Smooth muscle cell (in vitro differentiated cells): ENCODE measurements around the gene KCTD5. TPM values are rescaled to one million over a fixed set of nuclear protein-coding genes. Genes with fewer than 3 reads are reported as not detected.

Experiments used
- DNase-seq: peaks from one replicate; lab custom pipeline; 2025; ENCODE audit not compliant: unreplicated experiment; lab: John Stamatoyannopoulos, UW
- H2AFZ ChIP-seq: fragments of 200-600 bp; sonication (generic); 2 replicates; pipeline ENCODE4 v1.6.0; 2016; ENCODE audit warnings: antibody characterized with exemption, low read depth, mild to moderate bottlenecking
- H3F3A ChIP-seq: fragments of 200-600 bp; sonication (generic); 2 replicates; pipeline ENCODE4 v1.6.0; 2017; ENCODE audit warnings: antibody characterized with exemption, low read depth
- H3K27ac ChIP-seq: fragments of 200-600 bp; sonication (generic); 2 replicates; pipeline ENCODE4 v1.5.1; 2016; ENCODE audit warnings: low read depth, mild to moderate bottlenecking
- H3K27me3 ChIP-seq: fragments of 200-600 bp; sonication (generic); 2 replicates; pipeline ENCODE4 v1.6.1; 2016; ENCODE audit warnings: low read depth, mild to moderate bottlenecking
- H3K36me3 ChIP-seq: fragments of 200-600 bp; sonication (generic); 2 replicates; pipeline ENCODE4 v1.5.1; 2016; ENCODE audit warnings: low read depth
- H3K4me1 ChIP-seq: fragments of 200-600 bp; sonication (generic); 2 replicates; pipeline ENCODE4 v1.5.1; 2016; ENCODE audit warnings: low read depth
- H3K4me2 ChIP-seq: fragments of 200-600 bp; sonication (generic); 2 replicates; pipeline ENCODE4 v1.6.0; 2016; ENCODE audit warnings: mild to moderate bottlenecking
- H3K4me3 ChIP-seq: fragments of 200-600 bp; sonication (generic); 2 replicates; pipeline ENCODE4 v1.5.1; 2016; ENCODE audit warnings: mild to moderate bottlenecking
- H3K79me2 ChIP-seq: fragments of 200-600 bp; sonication (generic); 2 replicates; pipeline ENCODE4 v1.6.0; 2016; ENCODE audit warnings: low read depth, mild to moderate bottlenecking
- H3K9ac ChIP-seq: fragments of 200-600 bp; sonication (generic); 2 replicates; pipeline ENCODE4 v1.6.0; 2016; ENCODE audit warnings: low read depth
- H3K9me3 ChIP-seq: fragments of 200-600 bp; sonication (generic); replicated peaks from 2 replicates; pipeline ENCODE4 v1.5.1; 2016; ENCODE audit warnings: low read depth
- H4K20me1 ChIP-seq: fragments of 200-600 bp; sonication (generic); 2 replicates; pipeline ENCODE4 v1.6.0; 2016; ENCODE audit warnings: low read depth
- CTCF ChIP-seq: fragments of 200-600 bp; sonication (generic); IDR thresholded peaks from 2 replicates; pipeline ENCODE4 v1.5.1; 2017; ENCODE audit warnings: borderline replicate concordance, mild to moderate bottlenecking, antibody characterized with exemption; ENCODE audit not compliant: insufficient read depth, poor library complexity, severe bottlenecking
- WGBS: methylation state at CpG from one replicate; pipeline ENCODE4 v1.1.7; 2016; ENCODE audit warnings: low lambda C conversion rate; 5-methylcytosine and 5-hydroxymethylcytosine counted together
- polyA plus RNA-seq: library from polyadenylated mRNA; unstranded; fragments of >200 nt; fragmentation: Nextera tagmentation; extraction: Ambion mirVana; gene quantifications from 2 replicates; pipeline ENCODE4 v1.2.1, GENCODE V29; 2016
- total RNA-seq: library from RNA; depleted of rRNA; stranded (reverse); fragments of >200 nt; gene quantifications from 2 replicates; pipeline ENCODE4 v1.2.3, GENCODE V29; 2014

Gene KCTD5
- total and polyA plus RNA-seq, 2 experiments from 2014 or later: 35.5 to 38.2 TPM

GRCh38 chr16:2740476-2740875 is 58.2 kb downstream of the KCTD5 start:
- H3K4me3 ChIP-seq: no peak overlapping the region
- no peaks in the 10 kb centered on the region for H3K27me3 ChIP-seq
- DNase-seq: no peak
- H3K27ac ChIP-seq: no peak overlapping the region
- H3F3A ChIP-seq: no peaks in the 10 kb centered on the region
- H3K4me2 ChIP-seq: no peak overlapping the region
- H2AFZ ChIP-seq: no peak overlapping the region
- WGBS: 95% methylated on average over 6 of the region's 6 CpGs
- H3K9me3 ChIP-seq: no peaks in the 10 kb centered on the region
- no peaks in the 10 kb centered on the region for H3K36me3 ChIP-seq
- no peak for TF ChIP-seq CTCF
- no peak overlapping the region for H3K9ac ChIP-seq
- H4K20me1 ChIP-seq: no peaks in the 10 kb centered on the region
- no peaks in the 10 kb centered on the region for H3K79me2 ChIP-seq
- H3K4me1 ChIP-seq: no peaks in the 10 kb centered on the region

- TF ChIP-seq CTCF: no peak
- H3K4me1 ChIP-seq: no peaks in the 10 kb centered on the region
- H3K9me3 ChIP-seq: no peaks in the 10 kb centered on the region
- WGBS: 92% methylated on average over 4 of the region's 4 CpGs
- H3K79me2 ChIP-seq: no peaks in the 10 kb centered on the region
- no peaks in the 10 kb centered on the region for H3K27me3 ChIP-seq
- H4K20me1 ChIP-seq: no peaks in the 10 kb centered on the region
- no peak overlapping the region for H3K27ac ChIP-seq
- H3K9ac ChIP-seq: no peak overlapping the region
- no peak for DNase-seq
- no peaks in the 10 kb centered on the region for H3F3A ChIP-seq
- H2AFZ ChIP-seq: no peak overlapping the region
- H3K4me3 ChIP-seq: no peak overlapping the region
- no peaks in the 10 kb centered on the region for H3K36me3 ChIP-seq
- no peak overlapping the region for H3K4me2 ChIP-seq
These were observed 58.8 kb downstream of the KCTD5 start for GRCh38 chr16:2741168-2741567.

- Histone ChIP-seq H3K9ac (no peak overlapping the region), H3K4me2 (no peak overlapping the region), H3K9me3 (no peaks in the 10 kb centered on the region), H3F3A (no peaks in the 10 kb centered on the region), H3K27me3 (no peaks in the 10 kb centered on the region), H4K20me1 (no peaks in the 10 kb centered on the region), H3K4me1 (no peaks in the 10 kb centered on the region), H2AFZ (no peak overlapping the region), H3K79me2 (no peaks in the 10 kb centered on the region), H3K4me3 (no peak overlapping the region), H3K36me3 (no peaks in the 10 kb centered on the region), H3K27ac (no peak overlapping the region)
- DNase-seq: no peak
- TF ChIP-seq CTCF: no peak
- 93% methylated on average over 11 of the region's 12 CpGs for WGBS
These were observed 60.1 kb downstream of the KCTD5 start for GRCh38 chr16:2742323-2743006.
